Ovary (tissue), 3 donors: Measurements from ENCODE around the gene C1orf146.

Source experiments
- CTCF ChIP-seq, 3 donors: fragments of 450-650 bp in 2 of 3; fragments of 200-600 bp in 1 of 3; IDR thresholded peaks; one replicate each; pipeline versions ENCODE4 v1.5.1 to v1.8.0; 2016 to 2022; ENCODE audit warnings: antibody characterized with exemption in 3 of 3, mild to moderate bottlenecking in 1 of 3
- EP300 ChIP-seq: sonication (generic); formaldehyde crosslinking; IDR thresholded peaks from one replicate; pipeline ENCODE4 v1.6.1; 2017; ENCODE audit warnings: antibody characterized with exemption
- POLR2A ChIP-seq: fragments of 450-650 bp; IDR thresholded peaks from one replicate; pipeline ENCODE4 v1.6.1; 2017; ENCODE audit warnings: antibody characterized with exemption, mild to moderate bottlenecking, moderate library complexity
- donor health status: DM: no; HTN: no; CAD: no.

GRCh38 chr1:92211166-92211565 lies 6.5 kb upstream of the C1orf146 start:
- TF ChIP-seq CTCF (IDR thresholded peaks at IDR 0.05), result no peak
- no peak for TF ChIP-seq EP300
- TF ChIP-seq POLR2A, result no peak
